ENCODE results near the gene KRTAP5-2. TPM values are rescaled to one million over a fixed set of nuclear protein-coding genes. Genes with fewer than 3 reads are reported as not detected.
"Not testable (repeated sequence)": the region's sequence is repeated elsewhere in the genome, so short reads cannot be mapped to it uniquely, and the experiment has no call there.

KRTAP5-2 gene
- total and polyA plus RNA-seq, 8 donors: not detected

DNA sequence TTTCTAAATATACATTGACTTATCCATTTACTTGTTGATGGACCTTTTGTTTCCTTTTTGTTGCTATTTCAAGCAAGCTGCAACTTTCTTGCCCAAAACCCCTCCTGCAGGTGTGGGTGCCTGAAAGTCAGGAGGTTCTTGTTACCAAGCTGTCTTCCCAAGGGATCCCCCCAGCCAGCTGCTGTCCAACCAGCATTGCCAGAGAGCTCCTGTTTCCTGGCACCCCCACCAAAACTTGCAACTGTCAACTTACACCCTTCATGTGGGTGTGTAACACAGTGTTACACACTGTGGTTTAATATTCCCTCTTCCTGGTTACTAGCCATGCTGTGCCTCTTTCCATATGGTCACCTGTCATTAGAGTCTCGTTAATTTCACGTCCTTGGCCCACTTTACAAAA, 11.4 kb downstream of the KRTAP5-2 start:
- H3K9me3 ChIP-seq: no peaks in the 10 kb centered on the region
- TF ChIP-seq, protein P1, sequence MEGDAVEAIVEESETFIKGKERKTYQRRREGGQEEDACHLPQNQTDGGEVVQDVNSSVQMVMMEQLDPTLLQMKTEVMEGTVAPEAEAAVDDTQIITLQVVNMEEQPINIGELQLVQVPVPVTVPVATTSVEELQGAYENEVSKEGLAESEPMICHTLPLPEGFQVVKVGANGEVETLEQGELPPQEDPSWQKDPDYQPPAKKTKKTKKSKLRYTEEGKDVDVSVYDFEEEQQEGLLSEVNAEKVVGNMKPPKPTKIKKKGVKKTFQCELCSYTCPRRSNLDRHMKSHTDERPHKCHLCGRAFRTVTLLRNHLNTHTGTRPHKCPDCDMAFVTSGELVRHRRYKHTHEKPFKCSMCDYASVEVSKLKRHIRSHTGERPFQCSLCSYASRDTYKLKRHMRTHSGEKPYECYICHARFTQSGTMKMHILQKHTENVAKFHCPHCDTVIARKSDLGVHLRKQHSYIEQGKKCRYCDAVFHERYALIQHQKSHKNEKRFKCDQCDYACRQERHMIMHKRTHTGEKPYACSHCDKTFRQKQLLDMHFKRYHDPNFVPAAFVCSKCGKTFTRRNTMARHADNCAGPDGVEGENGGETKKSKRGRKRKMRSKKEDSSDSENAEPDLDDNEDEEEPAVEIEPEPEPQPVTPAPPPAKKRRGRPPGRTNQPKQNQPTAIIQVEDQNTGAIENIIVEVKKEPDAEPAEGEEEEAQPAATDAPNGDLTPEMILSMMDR (IDR thresholded peaks at IDR 0.05): no peak
- H3K36me3 ChIP-seq: no peaks in the 10 kb centered on the region
- peaks cover 0 to 13% of the 10 kb centered on the region in 2 donors for H3K27me3 ChIP-seq
- H3K4me1 ChIP-seq: peaks cover 0 to 6% of the 10 kb centered on the region in 2 donors
- intact Hi-C loops (cut with DNase I): no loop called here
- no peak overlapping the region for H3K4me3 ChIP-seq
- no peak overlapping the region for H3K27ac ChIP-seq
- ATAC-seq (no peak), DNase-seq (no peak)

DNA sequence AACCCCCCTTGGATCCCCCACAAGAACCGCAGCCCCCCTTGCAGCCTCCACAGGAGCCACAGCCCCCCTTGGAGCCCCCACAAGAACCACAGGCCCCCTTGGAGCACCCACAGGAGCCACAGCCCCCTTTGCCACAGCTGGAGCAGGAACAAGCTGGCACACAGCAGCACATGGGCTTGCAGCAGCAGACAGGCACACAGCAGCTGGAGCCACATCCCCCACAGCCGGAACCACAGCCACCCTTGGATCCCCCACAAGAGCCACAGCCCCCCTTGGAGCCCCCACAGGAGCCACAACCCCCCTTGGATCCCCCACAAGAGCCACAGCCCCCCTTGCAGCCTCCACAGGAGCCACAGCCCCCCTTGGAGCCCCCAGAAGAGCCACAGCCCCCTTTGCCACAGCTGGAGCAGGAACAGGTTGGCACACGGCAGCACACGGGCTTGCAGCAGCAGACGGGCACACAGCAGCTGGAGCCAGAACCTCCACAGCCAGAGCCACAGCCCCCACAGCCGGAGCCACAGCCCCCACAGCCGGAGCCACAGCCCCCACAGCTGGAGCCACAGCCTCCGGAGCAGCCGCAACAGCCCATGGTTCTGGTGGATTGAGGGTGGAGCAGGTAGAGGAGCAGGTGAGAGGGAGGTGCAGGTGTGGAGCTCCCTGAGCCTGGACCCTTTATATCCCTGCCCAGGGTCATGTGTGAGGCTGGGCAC, 13.3 kb downstream of the KRTAP5-2 start, which contains the start of gene KRTAP5-1:
TSS of gene KRTAP5-1 (minus strand) at position 623 of the 710 bp plus-strand sequence. CDS start at position 589, 34 bp downstream.
- H3K27me3 ChIP-seq; H3K9me3 ChIP-seq; intact Hi-C loops (cut with DNase I); DNase-seq; H3K4me3 ChIP-seq; H3K27ac ChIP-seq; H3K36me3 ChIP-seq; H3K4me1 ChIP-seq; ATAC-seq: not testable (repeated sequence)

DNA sequence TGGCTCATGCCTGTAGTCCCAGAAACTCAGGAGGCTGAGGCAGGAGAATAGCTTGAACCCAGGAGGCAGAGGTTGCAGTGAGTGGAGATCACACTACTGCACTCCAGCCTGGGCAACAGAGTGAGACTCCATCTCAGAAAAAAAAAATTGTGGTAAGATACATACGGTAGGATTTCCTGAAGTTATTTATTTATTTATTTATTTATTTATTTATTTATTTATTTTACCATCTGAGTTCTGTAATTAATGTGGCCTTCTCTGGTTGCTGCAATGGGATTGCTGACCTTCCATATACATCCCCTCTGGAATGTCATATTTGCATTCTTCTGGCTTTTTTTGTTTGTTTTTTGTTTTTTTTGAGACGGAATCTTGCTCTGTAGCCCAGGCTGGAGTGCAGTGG, 15.2 kb downstream of the KRTAP5-2 start:
- intact Hi-C loops (cut with DNase I); H3K9me3 ChIP-seq; ATAC-seq; H3K36me3 ChIP-seq; DNase-seq; H3K27ac ChIP-seq; H3K4me1 ChIP-seq; H3K4me3 ChIP-seq; H3K27me3 ChIP-seq: not testable (repeated sequence)

DNA sequence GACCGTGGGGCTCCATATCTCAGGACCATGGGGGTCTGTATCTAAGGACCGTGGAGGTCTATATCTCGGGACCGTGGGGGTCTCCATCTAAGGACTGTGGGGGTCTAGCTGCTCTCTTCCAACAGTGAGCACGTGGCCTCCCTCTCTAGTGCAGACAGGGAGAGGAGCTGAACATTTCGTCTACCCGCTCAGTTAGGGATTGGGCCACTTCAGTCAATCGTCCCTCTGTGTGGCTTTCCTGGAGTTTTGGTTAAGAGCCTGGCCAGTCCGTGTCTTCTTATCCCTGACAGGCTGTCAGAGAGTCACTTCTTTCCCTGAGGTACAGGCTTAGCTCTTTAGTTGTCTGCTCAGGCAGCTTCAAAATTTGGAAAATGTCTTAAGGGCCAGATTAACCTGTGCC, 16.1 kb downstream of the KRTAP5-2 start:
- H3K9me3 ChIP-seq: peaks cover 0 to 3% of the 10 kb centered on the region in 2 donors
- no peak for ATAC-seq
- intact Hi-C loops (cut with DNase I): no loop called here
- H3K27me3 ChIP-seq: peaks cover 0 to 6% of the 10 kb centered on the region in 2 donors
- no peaks in the 10 kb centered on the region for H3K36me3 ChIP-seq
- no peak overlapping the region for H3K4me3 ChIP-seq
- no peaks in the 10 kb centered on the region for H3K4me1 ChIP-seq
- no peak for DNase-seq
- TF ChIP-seq, protein P1 (IDR thresholded peaks at IDR 0.05): no peak
- no peak overlapping the region for H3K27ac ChIP-seq

DNA sequence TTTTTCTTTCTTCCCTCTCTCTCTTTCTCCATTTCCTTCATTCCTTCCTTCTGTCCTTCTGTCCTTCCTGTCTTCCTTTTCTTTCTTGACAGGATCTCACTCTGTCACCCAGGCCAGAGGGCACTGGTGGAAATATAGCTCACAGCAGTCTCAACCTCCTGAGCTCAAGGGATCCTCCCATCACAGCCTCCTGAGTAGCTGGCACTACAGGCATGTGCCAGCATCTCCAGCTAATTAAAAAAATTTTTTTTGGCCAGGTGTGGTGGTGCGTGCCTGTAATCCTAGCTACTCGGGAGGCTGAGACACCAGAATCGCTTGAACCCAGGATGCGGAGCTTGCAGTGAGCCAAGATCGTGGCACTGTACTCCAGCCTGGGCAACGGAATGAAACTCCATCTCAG, 21.3 kb downstream of the KRTAP5-2 start:
- DNase-seq: no peak
- peaks cover 0 to 3% of the 10 kb centered on the region in 2 donors for H3K9me3 ChIP-seq
- H3K4me3 ChIP-seq: no peak overlapping the region
- intact Hi-C loops (cut with DNase I): no loop called here
- H3K27ac ChIP-seq: no peak overlapping the region
- no peak for ATAC-seq
- no peaks in the 10 kb centered on the region for H3K36me3 ChIP-seq
- TF ChIP-seq, protein P1 (IDR thresholded peaks at IDR 0.05): no peak
- peaks cover 3 to 43% of the 10 kb centered on the region in 2 donors for H3K27me3 ChIP-seq
- H3K4me1 ChIP-seq: peaks cover 5 to 25% of the 10 kb centered on the region in 2 donors

DNA sequence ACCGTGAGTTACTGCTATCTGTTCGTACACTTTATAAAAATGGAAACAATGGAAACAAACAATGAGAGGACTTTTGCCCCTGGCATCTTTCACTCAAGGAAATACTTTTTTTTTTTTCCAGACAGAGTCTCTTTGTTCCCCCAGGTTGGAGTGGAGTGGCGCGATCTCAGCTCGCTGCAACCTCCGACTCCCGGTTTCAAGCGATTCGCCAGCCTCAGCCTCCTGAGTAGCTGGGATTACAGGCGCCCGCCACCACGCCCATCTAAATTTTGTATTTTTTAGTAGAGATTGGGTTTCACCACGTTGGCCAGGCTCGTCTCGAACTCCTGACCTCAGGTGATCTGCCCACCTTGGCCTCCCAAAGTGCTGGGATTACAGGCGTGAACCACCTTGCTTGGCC, 22.3 kb downstream of the KRTAP5-2 start:
- H3K4me3 ChIP-seq; intact Hi-C loops (cut with DNase I); ATAC-seq; H3K27ac ChIP-seq; DNase-seq; H3K9me3 ChIP-seq; H3K36me3 ChIP-seq: not testable (repeated sequence)
- Histone ChIP-seq H3K27me3 (peaks cover 3 to 52% of the 10 kb centered on the region in 2 donors), H3K4me1 (peaks cover 8 to 30% of the 10 kb centered on the region in 2 donors)

DNA sequence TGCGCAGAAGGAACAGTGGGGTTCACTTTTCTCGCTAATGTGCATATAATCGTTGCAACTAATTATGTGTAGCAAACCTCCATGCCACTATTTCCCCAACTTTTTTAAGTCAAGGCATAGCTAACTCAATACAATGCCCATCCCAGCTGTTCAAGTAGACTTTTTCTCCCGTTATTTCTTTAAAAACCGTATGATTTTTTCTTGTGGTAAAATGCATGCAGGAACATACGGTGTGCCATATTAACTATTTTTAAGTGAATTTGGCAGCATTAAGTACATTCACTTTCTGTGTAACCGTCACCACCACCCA, 23.2 kb downstream of the KRTAP5-2 start:
- TF ChIP-seq, protein P1 (IDR thresholded peaks at IDR 0.05): no peak
- Histone ChIP-seq H3K36me3 (no peaks in the 10 kb centered on the region), H3K27ac (no peak overlapping the region), H3K27me3 (peaks cover 3 to 61% of the 10 kb centered on the region in 2 donors), H3K9me3 (peaks cover 0 to 3% of the 10 kb centered on the region in 2 donors), H3K4me1 (peaks cover 8 to 34% of the 10 kb centered on the region in 2 donors), H3K4me3 (no peak overlapping the region)
- intact Hi-C loops (cut with DNase I): no loop called here
- no peak for DNase-seq
- no peak for ATAC-seq

Data from left lung (tissue), 10 donors.